HCT116 (cell line): ENCODE results near the gene MT4. TPM values are rescaled to one million over a fixed set of nuclear protein-coding genes. Genes with fewer than 3 reads are reported as not detected.

Experiments
- ATAC-seq: fragments of 200-7000 bp; cut with Tn5 transposase; 2 replicates; pipeline ENCODE4 v1.9.1; 2020; ENCODE audit warnings: mild to moderate bottlenecking, moderate library complexity
- BruUV-seq: library from RNA; stranded (reverse); fragments of 400-500 nt; replicated peaks from 2 replicates; lab custom pipeline; 2021; lab: Mats Ljungman, UMichigan
- CTCF ChIA-PET: fragments of 300-600 bp; sonication (Branson Sonifier 250); formaldehyde crosslinking; loops from one replicate; lab custom pipeline; 2021; ENCODE audit warnings: antibody characterized with exemption; lab: Charles Lee
- POLR2A ChIA-PET: fragments of 300-600, 350-600 bp; sonication (Branson Sonifier 250); formaldehyde crosslinking; loops from one replicate; lab custom pipeline; 2021; ENCODE audit warnings: antibody characterized with exemption; lab: Charles Lee
- RAD21 ChIA-PET, 2 experiments: fragments of 300-600 bp; sonication (Branson Sonifier 250); formaldehyde crosslinking; loops; one replicate each; lab custom pipeline; 2023; ENCODE audit warnings: low total read pairs in 2 of 2; ENCODE audit not compliant: uncharacterized antibody in 2 of 2, unreplicated experiment in 2 of 2, low non-redundant PET in 1 of 2; lab: Charles Lee
- DNase-seq: peaks from one replicate; pipeline ENCODE4 v3.0.0-alpha.2; 2010; ENCODE audit warnings: low read depth, low spot score
- H2AFZ ChIP-seq: fragments of 200-600 bp; shearing (Covaris generic), sonication (generic); 2 replicates; pipeline ENCODE4 v1.6.1; 2017; ENCODE audit warnings: low read depth, mixed run types, mixed read lengths, antibody characterized with exemption, low read length; ENCODE audit not compliant: poor library complexity, severe bottlenecking
- H3K27ac ChIP-seq: 2 replicates; pipeline ENCODE4 v1.5.1; 2012; ENCODE audit warnings: low read depth, low read length
- H3K27me3 ChIP-seq: fragments of 200-600 bp; sonication (generic); 2 replicates; pipeline ENCODE4 v1.6.1; 2016; ENCODE audit warnings: mixed run types, low read length, mixed read lengths; ENCODE audit not compliant: insufficient read depth
- H3K36me3 ChIP-seq, 2 experiments: fragments of 200-500 bp in 1 of 2; fragments of 200-600 bp in 1 of 2; sonication (Bioruptor generic) in 1 of 2; sonication (generic) in 1 of 2; 2 replicates each; pipeline versions ENCODE4 v1.5.1 to v1.6.1; 2014 to 2016; ENCODE audit warnings: low read length in 2 of 2, inconsistent platforms in 1 of 2, mixed read lengths in 1 of 2, mixed run types in 1 of 2; ENCODE audit not compliant: insufficient read depth in 2 of 2, control insufficient read depth in 1 of 2
- H3K4me1 ChIP-seq, 2 experiments: fragments of 200-600 bp in 1 of 2; sonication (generic) in 1 of 2; 2 replicates each; pipeline versions ENCODE4 v1.5.1 to v1.6.1; 2012 to 2017; ENCODE audit warnings: low read length in 2 of 2, inconsistent platforms in 1 of 2, mild to moderate bottlenecking in 1 of 2, mixed read lengths in 1 of 2, mixed run types in 1 of 2, moderate library complexity in 1 of 2; ENCODE audit not compliant: insufficient read depth in 2 of 2, control insufficient read depth in 1 of 2
- H3K4me2 ChIP-seq: fragments of 200-600 bp; sonication (generic); 2 replicates; pipeline ENCODE4 v1.6.1; 2017; ENCODE audit warnings: mixed run types, low read length, mixed read lengths
- H3K4me3 ChIP-seq, 2 experiments: fragments of 200-600 bp in 1 of 2; sonication (generic) in 1 of 2; replicated peaks in 1 of 2; 2 replicates each; pipeline ENCODE4 v1.5.1; 2011 to 2016; ENCODE audit warnings: low read length in 2 of 2, control low read depth in 1 of 2, low read depth in 1 of 2, mild to moderate bottlenecking in 1 of 2, mixed read lengths in 1 of 2, mixed run types in 1 of 2
- H3K79me2 ChIP-seq: fragments of 200-600 bp; sonication (generic); 2 replicates; pipeline ENCODE4 v1.6.1; 2017; ENCODE audit warnings: mild to moderate bottlenecking, mixed run types, low read length, moderate library complexity, mixed read lengths; ENCODE audit not compliant: insufficient read depth
- H3K9ac ChIP-seq: fragments of 200-600 bp; sonication (generic); 2 replicates; pipeline ENCODE4 v1.6.1; 2016; ENCODE audit warnings: low read length, mixed read lengths
- H3K9me2 ChIP-seq: fragments of 200-600 bp; sonication (generic), shearing (Covaris generic); 2 replicates; pipeline ENCODE4 v1.6.1; 2017; ENCODE audit warnings: mixed run types, mild to moderate bottlenecking, moderate library complexity; ENCODE audit not compliant: insufficient read depth
- H3K9me3 ChIP-seq, 2 experiments: fragments of 200-500 bp in 1 of 2; fragments of 200-600 bp in 1 of 2; sonication (Bioruptor generic) in 1 of 2; sonication (generic) in 1 of 2; 2 replicates each; pipeline ENCODE4 v1.6.1; 2014 to 2017; ENCODE audit warnings: low read length in 2 of 2, mixed read lengths in 2 of 2, inconsistent platforms in 1 of 2, low read depth in 1 of 2, mild to moderate bottlenecking in 1 of 2, mixed run types in 1 of 2, moderate library complexity in 1 of 2; ENCODE audit not compliant: control insufficient read depth in 1 of 2, insufficient read depth in 1 of 2
- H4K20me1 ChIP-seq: fragments of 200-600 bp; sonication (generic), shearing (Covaris generic); 2 replicates; pipeline ENCODE4 v1.6.1; 2017; ENCODE audit warnings: mixed run types, mild to moderate bottlenecking, moderate library complexity; ENCODE audit not compliant: insufficient read depth
- CTCF ChIP-seq, 3 experiments: fragments of 200-600 bp in 1 of 3; sonication (generic) in 1 of 3; IDR thresholded peaks in 2 of 3; conservative IDR thresholded peaks in 1 of 3; 2 replicates each; pipeline ENCODE4 v1.5.1; 2012 to 2017; ENCODE audit warnings: low read depth in 2 of 3, low read length in 2 of 3, antibody characterized with exemption in 1 of 3, borderline replicate concordance in 1 of 3, control low read depth in 1 of 3, mild to moderate bottlenecking in 1 of 3, mixed read lengths in 1 of 3, mixed run types in 1 of 3, moderate library complexity in 1 of 3; ENCODE audit not compliant: insufficient read depth in 1 of 3
- EZH2 ChIP-seq: fragments of 200-600 bp; sonication (generic); IDR thresholded peaks from 2 replicates; pipeline ENCODE4 v1.6.1; 2017; ENCODE audit warnings: antibody characterized with exemption, mixed run types
- FOSL1 ChIP-seq: IDR thresholded peaks from 2 replicates; pipeline ENCODE4 v1.6.1; 2012; ENCODE audit warnings: low read depth
- POLR2A ChIP-seq: IDR thresholded peaks from 2 replicates; pipeline ENCODE4 v1.7.0; 2011; ENCODE audit warnings: borderline replicate concordance; ENCODE audit not compliant: insufficient read depth, insufficient read length; ENCODE audit errors: extremely low read depth
- POLR2AphosphoS5 ChIP-seq: IDR thresholded peaks from 2 replicates; pipeline ENCODE4 v1.6.1; 2011; ENCODE audit warnings: mild to moderate bottlenecking, low read depth, low read length, moderate library complexity
- RAD21 ChIP-seq: IDR thresholded peaks from 2 replicates; pipeline ENCODE4 v1.6.1; 2012; ENCODE audit warnings: low read depth, mild to moderate bottlenecking
- TCF7L2 ChIP-seq: IDR thresholded peaks from 2 replicates; pipeline ENCODE4 v1.7.0; 2011; ENCODE audit warnings: borderline replicate concordance, inconsistent platforms; ENCODE audit not compliant: insufficient read depth, insufficient read length; ENCODE audit errors: extremely low read depth
- ZFX ChIP-seq: fragments of 450-650 bp; IDR thresholded peaks from 2 replicates; pipeline ENCODE4 v1.6.1; 2017
- ZNF274 ChIP-seq: fragments of 200-500 bp; sonication (Bioruptor generic); IDR thresholded peaks from 2 replicates; pipeline ENCODE4 v1.6.1; 2014; ENCODE audit warnings: mild to moderate bottlenecking, low read depth, low read length, inconsistent platforms
- intact Hi-C: fragments of 100-400 bp; cut with micrococcal nuclease; formaldehyde crosslinking; loops from 2 replicates; pipeline ENCODE4 v1.10.0; 2022
- total RNA-seq: library from RNA; stranded (reverse); gene quantifications from one replicate; pipeline ENCODE4 v1.2.1, GENCODE V29; 2021; ENCODE audit not compliant: unreplicated experiment

MT4 gene
- total RNA-seq, 1 experiment from 2014 or later: not detected

GRCh38 chr16:56606476-56607108 is 41.7 kb downstream of the MT4 start:
- no peaks in the 10 kb centered on the region for H3K27me3 ChIP-seq
- no peaks in the 10 kb centered on the region for H3K9me3 ChIP-seq
- H3K9ac ChIP-seq: peak overlapping the region; percentile 91
- CTCF ChIA-PET: interaction anchor here (1.0 to 5.3 kb wide), 5 partner anchors 19 to 183 kb away, joined by 3 to 65 read pairs (median 4); partner anchors contain the start of gene MT1E
- peak overlapping the region; percentile 63 to 85 for H3K4me3 ChIP-seq
- peak; percentile 63 for DNase-seq
- intact Hi-C loops: loop anchor here (2.0 kb wide), 1 partner anchor 48 kb away; no protein-coding TSS in a partner anchor
- peaks cover 14% of the 10 kb centered on the region for H3K79me2 ChIP-seq
- peak overlapping the region; percentile 96 for H3K27ac ChIP-seq
- peaks cover 53 to 70% of the 10 kb centered on the region in 2 experiments for H3K4me1 ChIP-seq
- BruUV-seq: no TSS peak
- no peaks in the 10 kb centered on the region for H4K20me1 ChIP-seq
- peak overlapping the region; percentile 95 for H3K4me2 ChIP-seq
- TF ChIP-seq ZFX (no peak; the same call in 1 of the 2 replicates), POLR2A (peak; percentile 43), ZNF274 (no peak), RAD21 (no peak), FOSL1 (no peak), TCF7L2 (peak; percentile 47)
- H3K36me3 ChIP-seq: no peaks in the 10 kb centered on the region
- H3K9me2 ChIP-seq: no peaks in the 10 kb centered on the region
- POLR2A ChIA-PET: interaction anchor here (0.8 to 16.1 kb wide), 4 partner anchors 11 to 95 kb away, joined by 3 to 344 read pairs (median 10); partner anchors contain the start of gene MT1E
- peak; percentile 17 for ATAC-seq
- no peak overlapping the region for H2AFZ ChIP-seq
- RAD21 ChIA-PET: interaction anchor here (1.2 to 2.0 kb wide), 3 partner anchors 19 to 95 kb away, joined by 4 to 7 read pairs (median 6); partner anchors contain the start of gene MT1E (in 2 of the 2)

- Histone ChIP-seq H3K4me3 (peak overlapping the region; percentile 63 to 85), H3K9me3 (no peaks in the 10 kb centered on the region), H4K20me1 (no peaks in the 10 kb centered on the region), H3K9ac (peak overlapping the region; percentile 91), H3K36me3 (no peaks in the 10 kb centered on the region), H3K4me2 (peak overlapping the region; percentile 95), H3K79me2 (peaks cover 14% of the 10 kb centered on the region), H3K27ac (peak overlapping the region; percentile 96), H3K9me2 (no peaks in the 10 kb centered on the region), H2AFZ (no peak overlapping the region), H3K27me3 (no peaks in the 10 kb centered on the region), H3K4me1 (peaks cover 58 to 76% of the 10 kb centered on the region in 2 experiments)
- POLR2A ChIA-PET: interaction anchor here (0.8 to 16.1 kb wide), 4 partner anchors 11 to 94 kb away, joined by 3 to 344 read pairs (median 10); partner anchors contain the start of gene MT1E
- intact Hi-C loops: loop anchor here (2.0 kb wide), 1 partner anchor 48 kb away; no protein-coding TSS in a partner anchor
- BruUV-seq: no TSS peak
- TF ChIP-seq POLR2AphosphoS5: peak; percentile 80
- no peak for TF ChIP-seq EZH2
- no peak for TF ChIP-seq CTCF (IDR thresholded peaks at IDR 0.05 in 2 of 3, conservative IDR thresholded peaks at IDR 0.05 in 1 of 3; ENCODE audit: borderline replicate concordance in 1 of 3, insufficient read depth in 1 of 3, low read depth in 2 of 3, low read length in 2 of 3)
- TF ChIP-seq ZFX: peak; percentile 43; the same call in 1 of the 2 replicates
- peak; percentile 88 for TF ChIP-seq TCF7L2
- ATAC-seq: peak; percentile 28
- CTCF ChIA-PET: interaction anchor here (1.2 to 5.3 kb wide), 4 partner anchors 31 to 182 kb away, joined by 4 to 65 read pairs (median 5); no protein-coding TSS in a partner anchor
- peak; percentile 75 for DNase-seq
- RAD21 ChIA-PET: interaction anchor here (1.7 to 2.0 kb wide), 2 partner anchors 18 to 19 kb away, joined by 4 to 7 read pairs; partner anchors contain the start of gene MT1E (in 2 of the 2)
These were observed 42.3 kb downstream of the MT4 start for GRCh38 chr16:56607109-56607618.
